Measurements from ENCODE around the gene B4GALNT3. TPM values are rescaled to one million over a fixed set of nuclear protein-coding genes. Genes with fewer than 3 reads are reported as not detected.

Gene B4GALNT3
- polyA plus RNA-seq, 2 of the 4 experiments (the other 2 are of a cell fraction) = 0.43 to 0.53 TPM

DNA sequence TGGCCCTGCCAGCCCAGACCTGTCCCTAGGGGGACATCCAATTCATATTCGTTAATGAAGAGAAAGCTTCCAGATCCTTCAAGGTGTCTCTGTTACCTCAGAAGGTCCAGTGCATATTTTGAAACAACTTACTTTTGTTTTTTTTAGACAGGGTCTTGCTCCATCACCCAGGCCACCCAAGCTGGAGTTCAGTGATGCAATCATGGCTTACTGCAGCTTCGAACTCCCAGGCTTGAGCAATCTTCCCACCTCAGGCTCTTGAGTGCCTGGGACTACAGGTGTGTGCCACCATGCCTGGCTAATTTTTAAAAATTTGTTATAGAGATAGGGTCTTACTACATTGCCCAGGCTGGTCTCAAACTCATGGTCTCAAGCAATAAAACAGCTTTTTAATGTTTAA is 48.4 kb downstream of the B4GALNT3 start:
- DNase-seq (ENCODE audit: low read depth in 1 of 2, low spot score in 1 of 2) (no peak), ATAC-seq (no peak), FAIRE-seq (no peak)
- TF ChIP-seq, protein P1, sequence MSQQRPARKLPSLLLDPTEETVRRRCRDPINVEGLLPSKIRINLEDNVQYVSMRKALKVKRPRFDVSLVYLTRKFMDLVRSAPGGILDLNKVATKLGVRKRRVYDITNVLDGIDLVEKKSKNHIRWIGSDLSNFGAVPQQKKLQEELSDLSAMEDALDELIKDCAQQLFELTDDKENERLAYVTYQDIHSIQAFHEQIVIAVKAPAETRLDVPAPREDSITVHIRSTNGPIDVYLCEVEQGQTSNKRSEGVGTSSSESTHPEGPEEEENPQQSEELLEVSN (IDR thresholded peaks at IDR 0.05; ENCODE audit: borderline replicate concordance, low read depth) = no peak
- TF ChIP-seq HOXB5 (CRISPR knock-in tag; IDR thresholded peaks at IDR 0.05) (no peak), TP53 (CRISPR knock-in tag; IDR thresholded peaks at IDR 0.05) (no peak), GATA3 (IDR thresholded peaks at IDR 0.05; ENCODE audit: borderline replicate concordance) (no peak), CEBPB (IDR thresholded peaks at IDR 0.05) (0 out of 4 replicates have a peak, but pooled peaks of 1 of the 2 experiments have one; percentile 6), SREBF2 (IDR thresholded peaks at IDR 0.05) (no peak)
- no peak overlapping the region for H3K4me2 ChIP-seq
- no peak overlapping the region for H3K4me3 ChIP-seq
- 0 out of 3 replicates have a peak, but pooled peaks cover 16% of the 10 kb centered on the region for H3K4me1 ChIP-seq
- POLR2A ChIA-PET = no interaction called here
- no peaks in the 10 kb centered on the region for H3K9me3 ChIP-seq
- CTCF ChIA-PET = interaction anchor here (0.6 to 2.4 kb wide), 7 partner anchors 8 to 65 kb away, joined by 3 to 13 read pairs (median 3); no protein-coding TSS in a partner anchor
- WGBS (ENCODE audit: missing lambda C conversion rate) = 18% methylated on average over 2 of the region's 2 CpGs
- H3K27ac ChIP-seq = no peak overlapping the region

DNA sequence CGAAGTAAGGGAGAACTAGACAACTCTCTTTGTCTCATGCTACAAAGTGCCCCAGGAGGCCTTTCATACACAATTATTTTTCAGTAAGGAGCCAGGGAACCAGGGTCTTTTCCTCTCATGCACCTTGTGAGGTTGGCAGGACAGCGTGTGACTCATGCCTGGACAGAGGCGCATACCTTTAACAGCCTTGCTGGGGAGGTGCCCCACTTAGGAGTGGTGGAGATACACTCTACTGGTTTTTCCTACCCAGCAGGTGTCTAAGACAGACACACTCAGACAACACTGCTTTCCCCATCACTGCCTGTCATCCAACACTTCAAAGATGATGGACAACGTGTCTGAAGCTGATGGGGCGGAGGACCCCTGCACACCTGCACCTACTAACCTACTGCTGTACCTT is 49.1 kb downstream of the B4GALNT3 start:
- Histone ChIP-seq H3K4me3 (no peak overlapping the region), H3K27ac (no peak overlapping the region), H3K4me1 (0 out of 3 replicates have a peak, but pooled peaks cover 16% of the 10 kb centered on the region), H3K9me3 (peaks cover 5% of the 10 kb centered on the region; the same call in 1 of the 3 replicates), H3K4me2 (no peak overlapping the region)
- TF ChIP-seq, protein P2, sequence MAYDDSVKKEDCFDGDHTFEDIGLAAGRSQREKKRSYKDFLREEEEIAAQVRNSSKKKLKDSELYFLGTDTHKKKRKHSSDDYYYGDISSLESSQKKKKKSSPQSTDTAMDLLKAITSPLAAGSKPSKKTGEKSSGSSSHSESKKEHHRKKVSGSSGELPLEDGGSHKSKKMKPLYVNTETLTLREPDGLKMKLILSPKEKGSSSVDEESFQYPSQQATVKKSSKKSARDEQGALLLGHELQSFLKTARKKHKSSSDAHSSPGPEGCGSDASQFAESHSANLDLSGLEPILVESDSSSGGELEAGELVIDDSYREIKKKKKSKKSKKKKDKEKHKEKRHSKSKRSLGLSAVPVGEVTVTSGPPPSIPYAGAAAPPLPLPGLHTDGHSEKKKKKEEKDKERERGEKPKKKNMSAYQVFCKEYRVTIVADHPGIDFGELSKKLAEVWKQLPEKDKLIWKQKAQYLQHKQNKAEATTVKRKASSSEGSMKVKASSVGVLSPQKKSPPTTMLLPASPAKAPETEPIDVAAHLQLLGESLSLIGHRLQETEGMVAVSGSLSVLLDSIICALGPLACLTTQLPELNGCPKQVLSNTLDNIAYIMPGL (CRISPR knock-in tag; IDR thresholded peaks at IDR 0.05; ENCODE audit: borderline replicate concordance) = no peak
- TF ChIP-seq CBX2 (IDR thresholded peaks at IDR 0.05; ENCODE audit: borderline replicate concordance, low read depth) (no peak), RFX5 (IDR thresholded peaks at IDR 0.05) (no peak), RCOR1 (IDR thresholded peaks at IDR 0.05; ENCODE audit: low read depth, low read length) (no peak), RARB (CRISPR knock-in tag; IDR thresholded peaks at IDR 0.05) (no peak)
- ChIA-PET POLR2A (no interaction called here), CTCF (interaction anchor here (1.2 to 2.4 kb wide), 3 partner anchors 26 to 66 kb away, joined by 3 to 13 read pairs (median 4); no protein-coding TSS in a partner anchor)
- WGBS (ENCODE audit: missing lambda C conversion rate) = 54% methylated on average over 5 of the region's 5 CpGs
- FAIRE-seq = no peak
- no peak for DNase-seq (ENCODE audit: low read depth in 1 of 2, low spot score in 1 of 2)
- ATAC-seq = peak in 1 of 2 experiments; percentile 21; a peak in 2 of 6 replicates

DNA sequence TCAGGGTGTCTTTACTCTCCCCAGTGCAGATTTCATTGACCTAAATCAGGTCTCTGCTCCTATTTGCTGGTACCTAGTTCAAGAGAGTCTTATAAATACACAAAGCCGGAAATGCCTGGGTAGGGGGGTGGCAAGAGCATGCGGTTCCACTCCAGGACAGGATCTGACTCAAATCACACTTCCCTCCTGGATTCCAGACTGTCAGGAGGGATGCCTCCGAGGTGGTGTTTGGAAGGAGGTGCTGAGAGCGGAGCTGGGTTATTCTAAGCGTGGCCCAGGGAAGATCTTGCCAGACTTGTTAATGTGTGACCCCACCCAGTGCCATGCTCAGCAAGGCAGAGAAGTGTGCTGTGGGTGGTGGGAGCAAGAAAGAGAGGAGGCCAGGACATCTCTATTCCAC is 49.8 kb downstream of the B4GALNT3 start:
- no peak overlapping the region for H3K4me2 ChIP-seq
- ChIA-PET POLR2A (no interaction called here), CTCF (interaction anchor here (0.9 to 2.1 kb wide), 3 partner anchors 10 to 38 kb away, joined by 3 to 11 read pairs (median 4); no protein-coding TSS in a partner anchor)
- H3K27ac ChIP-seq = no peak overlapping the region
- H3K4me1 ChIP-seq = 0 out of 3 replicates have a peak, but pooled peaks cover 16% of the 10 kb centered on the region
- 55% methylated on average over 5 of the region's 5 CpGs for WGBS (ENCODE audit: missing lambda C conversion rate)
- H3K9me3 ChIP-seq = peaks cover 6% of the 10 kb centered on the region; the same call in 1 of the 3 replicates
- no peak for TF ChIP-seq CBX8 (IDR thresholded peaks at IDR 0.05)
- no peak for TF ChIP-seq MYC (IDR thresholded peaks at IDR 0.05; ENCODE audit: borderline replicate concordance, low read length)
- TF ChIP-seq BHLHE40 (IDR thresholded peaks at IDR 0.05; ENCODE audit: low read depth, low read length) = no peak
- TF ChIP-seq ZNF302 (CRISPR knock-in tag; IDR thresholded peaks at IDR 0.05) = no peak
- no peak for TF ChIP-seq PHF8 (IDR thresholded peaks at IDR 0.05; ENCODE audit: borderline replicate concordance, low read depth)
- TF ChIP-seq, protein P3, sequence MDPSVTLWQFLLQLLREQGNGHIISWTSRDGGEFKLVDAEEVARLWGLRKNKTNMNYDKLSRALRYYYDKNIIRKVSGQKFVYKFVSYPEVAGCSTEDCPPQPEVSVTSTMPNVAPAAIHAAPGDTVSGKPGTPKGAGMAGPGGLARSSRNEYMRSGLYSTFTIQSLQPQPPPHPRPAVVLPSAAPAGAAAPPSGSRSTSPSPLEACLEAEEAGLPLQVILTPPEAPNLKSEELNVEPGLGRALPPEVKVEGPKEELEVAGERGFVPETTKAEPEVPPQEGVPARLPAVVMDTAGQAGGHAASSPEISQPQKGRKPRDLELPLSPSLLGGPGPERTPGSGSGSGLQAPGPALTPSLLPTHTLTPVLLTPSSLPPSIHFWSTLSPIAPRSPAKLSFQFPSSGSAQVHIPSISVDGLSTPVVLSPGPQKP (IDR thresholded peaks at IDR 0.05; ENCODE audit: low read depth, low read length) = no peak
- TF ChIP-seq GATA3 (IDR thresholded peaks at IDR 0.05; ENCODE audit: borderline replicate concordance) = no peak
- no peak for TF ChIP-seq HEYL (CRISPR knock-in tag; IDR thresholded peaks at IDR 0.05)
- TF ChIP-seq EHMT2 (IDR thresholded peaks at IDR 0.05; ENCODE audit: low read depth) = no peak
- no peak for TF ChIP-seq POLR2AphosphoS2 (conservative IDR thresholded peaks at IDR 0.05; ENCODE audit: low read length)
- no peak for TF ChIP-seq MAZ (IDR thresholded peaks at IDR 0.05; ENCODE audit: borderline replicate concordance, low read depth, low read length)
- TF ChIP-seq, protein P4, sequence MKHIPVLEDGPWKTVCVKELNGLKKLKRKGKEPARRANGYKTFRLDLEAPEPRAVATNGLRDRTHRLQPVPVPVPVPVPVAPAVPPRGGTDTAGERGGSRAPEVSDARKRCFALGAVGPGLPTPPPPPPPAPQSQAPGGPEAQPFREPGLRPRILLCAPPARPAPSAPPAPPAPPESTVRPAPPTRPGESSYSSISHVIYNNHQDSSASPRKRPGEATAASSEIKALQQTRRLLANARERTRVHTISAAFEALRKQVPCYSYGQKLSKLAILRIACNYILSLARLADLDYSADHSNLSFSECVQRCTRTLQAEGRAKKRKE (CRISPR knock-in tag; IDR thresholded peaks at IDR 0.05; ENCODE audit: low read depth) = no peak
- TF ChIP-seq, protein P5, sequence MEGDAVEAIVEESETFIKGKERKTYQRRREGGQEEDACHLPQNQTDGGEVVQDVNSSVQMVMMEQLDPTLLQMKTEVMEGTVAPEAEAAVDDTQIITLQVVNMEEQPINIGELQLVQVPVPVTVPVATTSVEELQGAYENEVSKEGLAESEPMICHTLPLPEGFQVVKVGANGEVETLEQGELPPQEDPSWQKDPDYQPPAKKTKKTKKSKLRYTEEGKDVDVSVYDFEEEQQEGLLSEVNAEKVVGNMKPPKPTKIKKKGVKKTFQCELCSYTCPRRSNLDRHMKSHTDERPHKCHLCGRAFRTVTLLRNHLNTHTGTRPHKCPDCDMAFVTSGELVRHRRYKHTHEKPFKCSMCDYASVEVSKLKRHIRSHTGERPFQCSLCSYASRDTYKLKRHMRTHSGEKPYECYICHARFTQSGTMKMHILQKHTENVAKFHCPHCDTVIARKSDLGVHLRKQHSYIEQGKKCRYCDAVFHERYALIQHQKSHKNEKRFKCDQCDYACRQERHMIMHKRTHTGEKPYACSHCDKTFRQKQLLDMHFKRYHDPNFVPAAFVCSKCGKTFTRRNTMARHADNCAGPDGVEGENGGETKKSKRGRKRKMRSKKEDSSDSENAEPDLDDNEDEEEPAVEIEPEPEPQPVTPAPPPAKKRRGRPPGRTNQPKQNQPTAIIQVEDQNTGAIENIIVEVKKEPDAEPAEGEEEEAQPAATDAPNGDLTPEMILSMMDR (IDR thresholded peaks at IDR 0.05) = no peak
- no peak for TF ChIP-seq ESRRA (IDR thresholded peaks at IDR 0.05; ENCODE audit: borderline replicate concordance, low read length)
- ATAC-seq = peak; percentile 35 to 50; a peak in 4 of 6 replicates
- H3K4me3 ChIP-seq = no peak overlapping the region
- no peak for FAIRE-seq
- DNase-seq (ENCODE audit: low read depth in 1 of 2, low spot score in 1 of 2) = no peak
